Measurements from ENCODE around the gene TSHB.
"Not testable (repeated sequence)": the region's sequence is repeated elsewhere in the genome, so short reads cannot be mapped to it uniquely, and the experiment has no call there.

Gene TSHB

GRCh38 chr1:115029526-115029925 lies at the start of gene TSHB:
TSS of gene TSHB (plus strand) at chr1:115029826. CDS start at chr1:115033363, 3,537 bp downstream.
- DNase-seq = no peak

GRCh38 chr1:114982251-114982650 lies 47.4 kb upstream of the TSHB start:
- no peak for DNase-seq

- no peak for DNase-seq
Measured at GRCh38 chr1:114986286-114986685, 43.3 kb upstream of the TSHB start.

- DNase-seq = no peak
Measured at GRCh38 chr1:114988095-114988494, 41.5 kb upstream of the TSHB start.

- DNase-seq = no peak
Measured at GRCh38 chr1:114997510-114998289, 31.9 kb upstream of the TSHB start.

GRCh38 chr1:115006191-115006590 lies 23.4 kb upstream of the TSHB start:
- no peak for DNase-seq

GRCh38 chr1:115012006-115012405 lies 17.6 kb upstream of the TSHB start:
- DNase-seq = no peak

GRCh38 chr1:115012434-115012833 lies 17.2 kb upstream of the TSHB start:
- DNase-seq = no peak

- no peak for DNase-seq
Measured at GRCh38 chr1:115013792-115014191, 15.8 kb upstream of the TSHB start.

GRCh38 chr1:115019549-115019948 lies 10.1 kb upstream of the TSHB start:
- not testable (repeated sequence) for DNase-seq

- DNase-seq = no peak
Measured at GRCh38 chr1:115021145-115021544, 8.5 kb upstream of the TSHB start.

GRCh38 chr1:115023593-115023992 lies 6.0 kb upstream of the TSHB start:
- no peak for DNase-seq

- no peak for DNase-seq
Measured at GRCh38 chr1:115031595-115031994, 2.0 kb downstream of the TSHB start.

- no peak for DNase-seq
Measured at GRCh38 chr1:115035652-115036051, 6.0 kb downstream of the TSHB start.

- DNase-seq = no peak
Measured at GRCh38 chr1:115036814-115037507, 7.3 kb downstream of the TSHB start.

GRCh38 chr1:115040501-115040900 lies 10.9 kb downstream of the TSHB start:
- DNase-seq = no peak

GRCh38 chr1:115041654-115042053 lies 12.0 kb downstream of the TSHB start:
- no peak for DNase-seq

GRCh38 chr1:115046751-115047150 lies 17.1 kb downstream of the TSHB start:
- no peak for DNase-seq

- DNase-seq = no peak
Measured at GRCh38 chr1:115051850-115052249, 22.2 kb downstream of the TSHB start.

GRCh38 chr1:115052454-115053083 lies 22.9 kb downstream of the TSHB start:
- DNase-seq = peak; percentile 56

GRCh38 chr1:115056395-115056798 lies 26.8 kb downstream of the TSHB start:
- DNase-seq = peak; percentile 44

GRCh38 chr1:115057661-115058254 lies 28.1 kb downstream of the TSHB start:
- DNase-seq = no peak

- no peak for DNase-seq
Measured at GRCh38 chr1:115059316-115059715, 29.7 kb downstream of the TSHB start.

GRCh38 chr1:115060501-115060900 lies 30.9 kb downstream of the TSHB start:
- DNase-seq = no peak
